Globus pallidus (tissue), 1 donor: ENCODE measurements around the gene YRDC.

Experiments
- DNase-seq: peaks from one replicate; pipeline ENCODE4 v3.0.0-alpha.2; 2015; ENCODE audit warnings: low spot score

The YRDC gene

GRCh38 chr1:37822906-37823815, 15.2 kb upstream of the YRDC start:
- DNase-seq, result no peak

DNA sequence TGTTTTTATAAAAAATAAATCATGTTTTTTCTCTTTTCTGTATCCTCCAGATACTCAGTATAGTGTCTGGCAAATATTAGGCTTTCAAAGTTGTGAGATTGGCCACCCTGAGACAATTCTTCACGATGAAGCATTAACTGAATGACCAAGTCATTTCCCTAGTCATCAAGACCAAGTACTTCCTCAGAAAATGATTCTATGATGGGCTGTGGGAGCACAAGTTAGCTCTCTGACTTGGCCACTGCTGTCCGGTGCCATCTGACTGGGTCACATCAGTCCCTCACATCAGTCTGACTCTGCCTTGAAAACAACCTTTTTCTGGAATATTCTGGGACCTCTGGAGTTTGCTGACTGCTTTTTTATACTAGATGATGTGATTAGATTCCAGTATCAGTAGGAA, 13.5 kb upstream of the YRDC start:
- DNase-seq, result no peak

- DNase-seq, result peak; percentile 87
These were observed 9.5 kb upstream of the YRDC start for GRCh38 chr1:37817481-37817880.

GRCh38 chr1:37814252-37814651, 6.2 kb upstream of the YRDC start:
- peak; percentile 74 for DNase-seq

- DNase-seq, result no peak
These were observed 5.6 kb upstream of the YRDC start for GRCh38 chr1:37813529-37814145.

DNA sequence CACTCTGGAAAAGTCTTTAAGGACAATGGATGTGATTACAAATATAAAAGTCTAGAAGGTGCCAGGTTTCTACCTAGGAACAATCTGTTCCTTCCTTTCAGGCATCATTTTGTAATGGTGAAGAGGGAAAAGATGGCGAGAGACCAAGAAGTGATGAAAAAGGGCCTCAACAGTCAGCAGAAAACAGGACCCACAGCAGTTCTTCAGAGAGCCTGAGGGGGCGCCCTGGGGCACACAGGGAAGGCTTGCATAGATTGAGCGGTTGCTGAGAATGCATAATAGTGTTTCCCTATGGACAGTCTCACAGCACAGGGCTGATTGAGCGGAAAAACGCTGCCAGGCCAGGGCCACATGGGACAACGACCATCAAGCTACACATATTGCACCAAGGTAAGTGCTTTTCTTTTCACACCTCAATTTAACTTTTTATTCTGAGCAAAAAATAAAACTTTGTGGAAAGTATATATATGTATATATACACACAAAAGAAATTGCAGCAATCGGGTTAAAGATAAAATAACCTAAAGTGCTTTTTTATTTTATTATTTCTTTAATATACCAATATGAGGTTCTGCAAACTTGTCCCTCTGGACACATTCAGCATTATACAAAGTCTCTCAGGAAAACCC, 3.1 kb upstream of the YRDC start:
- DNase-seq, result peak; percentile 86

DNA sequence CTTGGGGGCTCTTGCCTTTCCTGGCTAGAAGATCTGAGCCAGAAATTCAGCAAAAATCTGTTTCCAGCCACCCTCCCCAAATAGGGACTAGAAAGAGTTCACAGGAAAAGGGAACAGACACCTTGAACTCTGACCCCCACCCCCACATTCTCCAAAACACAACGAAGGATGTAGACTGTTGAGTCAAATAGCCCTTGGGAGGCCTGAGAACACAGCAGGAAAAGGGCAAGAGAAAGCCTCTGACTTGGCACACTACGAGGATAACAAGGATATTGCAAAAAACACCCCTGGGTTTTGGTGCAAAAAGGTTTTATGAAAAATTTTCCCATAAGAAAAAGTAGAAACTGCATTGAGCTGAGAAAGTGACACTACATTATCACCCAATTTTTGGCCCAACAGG, 1.9 kb upstream of the YRDC start:
- no peak for DNase-seq

- peak; percentile 96 for DNase-seq
These were observed 636 bp upstream of the YRDC start for GRCh38 chr1:37808369-37809319.

DNA sequence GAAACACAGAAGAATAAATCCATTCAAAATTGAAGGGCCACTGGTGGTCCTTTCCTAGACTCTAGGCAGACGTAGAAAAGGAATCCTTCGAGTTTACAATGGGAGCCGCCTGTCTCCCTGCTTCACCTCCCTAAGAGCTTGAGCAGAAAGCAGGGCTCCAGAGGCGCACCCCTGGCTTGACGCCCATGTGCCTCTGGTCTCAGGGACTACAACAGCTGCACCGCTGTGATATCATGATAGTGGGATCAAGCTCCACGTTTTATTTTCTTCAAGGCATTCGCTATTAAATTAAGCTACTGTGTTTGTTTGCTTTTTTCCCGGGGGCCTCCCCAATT, 821 bp downstream of the YRDC start:
- no peak for DNase-seq

DNA sequence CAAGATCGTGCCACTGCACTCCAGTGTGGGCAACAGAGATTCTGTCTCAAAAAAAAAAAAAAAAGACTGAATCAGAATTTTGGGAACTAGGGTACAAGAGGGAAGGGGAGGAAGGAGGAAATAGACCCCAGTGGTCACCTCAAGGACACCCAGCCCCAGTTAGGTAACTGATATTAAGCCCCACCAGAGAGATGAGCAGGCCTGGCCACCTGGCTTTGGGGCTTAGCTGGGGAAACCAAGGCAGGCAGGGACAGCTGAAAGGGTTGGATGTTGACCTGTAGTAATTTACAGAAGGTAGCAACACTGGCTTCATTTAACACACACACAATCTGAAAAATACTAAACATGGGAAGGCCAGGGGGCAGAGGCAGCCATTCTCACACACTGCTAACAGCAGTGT, 5.6 kb downstream of the YRDC start:
- DNase-seq, result no peak

- DNase-seq, result no peak
These were observed 10.2 kb downstream of the YRDC start for GRCh38 chr1:37797750-37798345.

GRCh38 chr1:37795340-37796125, 12.5 kb downstream of the YRDC start:
- DNase-seq, result no peak

GRCh38 chr1:37794372-37795339, 13.4 kb downstream of the YRDC start:
- no peak for DNase-seq

GRCh38 chr1:37793773-37794371, 14.1 kb downstream of the YRDC start, which contains the start of gene MANEAL:
Gene MANEAL, plus strand, starts transcription at chr1:37793847. Its CDS starts 336 bp downstream, at chr1:37794183.
- DNase-seq, result no peak

DNA sequence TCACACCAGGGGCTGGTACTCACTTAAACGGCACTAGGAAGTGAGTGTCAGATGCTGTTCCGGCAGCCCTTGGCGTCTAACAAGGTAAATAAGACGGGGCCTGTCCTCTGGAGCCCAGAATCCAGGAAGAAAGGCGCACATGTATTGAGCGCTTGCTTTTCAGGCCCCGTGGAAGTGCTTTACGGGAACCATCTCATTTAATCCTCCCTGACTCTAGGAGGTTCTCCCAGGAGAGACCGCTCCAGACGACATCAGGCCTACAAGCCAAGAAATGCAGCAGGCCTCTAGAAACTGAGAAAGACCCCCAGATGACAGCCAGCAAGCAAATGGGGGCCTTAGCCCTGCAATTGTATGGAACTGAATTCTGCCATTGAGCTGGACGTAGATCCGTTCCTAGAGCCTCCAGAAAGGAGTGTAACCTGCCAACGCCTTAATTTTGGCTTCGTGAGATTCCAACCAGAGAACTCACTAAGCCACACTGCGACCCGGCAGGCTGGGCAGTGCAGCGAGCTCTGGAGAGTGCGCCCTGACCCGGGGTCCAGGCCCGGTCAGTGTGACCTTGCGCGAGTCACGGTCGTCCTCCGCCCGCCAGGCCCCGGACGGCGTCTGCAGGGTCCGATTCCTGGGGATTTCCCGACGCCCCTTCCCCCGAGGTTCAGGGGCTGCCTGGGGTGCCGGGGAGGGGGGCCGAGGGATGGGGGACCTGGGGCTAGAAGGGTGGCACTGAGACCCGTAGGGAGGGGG, 14.9 kb downstream of the YRDC start:
- no peak for DNase-seq

- no peak for DNase-seq
These were observed 25.5 kb downstream of the YRDC start for GRCh38 chr1:37782491-37782890.

DNA sequence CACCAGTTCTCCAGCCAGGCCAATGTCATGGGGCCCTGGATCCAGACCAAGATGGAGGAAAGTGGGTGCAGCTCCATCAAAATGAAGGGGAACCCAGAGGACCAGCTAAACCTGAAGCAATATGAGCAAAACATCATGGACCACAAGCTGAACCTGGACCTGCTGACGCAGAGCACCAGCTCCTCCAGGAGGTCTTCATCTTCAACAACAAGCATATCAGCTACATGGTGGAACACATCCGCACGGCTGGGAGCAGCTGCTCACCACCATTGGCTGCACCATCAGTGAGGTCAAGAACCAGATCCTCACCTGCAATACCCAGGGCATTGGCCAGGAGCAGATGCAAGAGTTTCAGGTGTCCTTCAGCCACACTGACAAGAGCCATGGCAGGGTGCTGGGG, 29.4 kb downstream of the YRDC start:
- DNase-seq, result no peak

DNA sequence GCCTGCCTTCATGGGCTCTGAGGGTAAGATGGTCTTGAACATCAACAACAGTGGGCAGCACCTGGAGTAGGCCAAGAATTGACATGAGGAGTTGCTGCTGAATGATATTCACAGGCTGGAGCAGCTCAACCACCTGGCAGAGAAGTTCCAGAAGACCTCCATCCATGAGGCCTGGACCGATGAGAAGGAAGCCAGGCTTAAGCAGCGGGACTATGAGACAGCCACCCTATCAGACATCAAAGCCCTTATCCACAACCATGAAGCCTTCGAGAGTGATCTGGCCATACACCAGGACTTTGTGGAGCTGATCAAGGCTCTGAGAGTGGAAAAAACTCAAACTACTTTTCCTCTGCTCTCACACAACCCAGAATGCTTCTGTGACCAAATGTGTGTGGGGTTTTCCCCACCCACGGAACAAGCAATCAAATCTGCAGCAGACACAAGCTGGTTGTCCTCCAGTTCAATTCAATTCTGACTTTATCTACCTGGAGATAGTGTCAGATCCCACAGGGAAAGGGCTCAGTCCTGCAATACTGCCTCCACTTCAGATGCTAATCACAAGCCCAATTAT, 31.0 kb downstream of the YRDC start:
- no peak for DNase-seq
